Gastrocnemius medialis (tissue), 4 donors: ENCODE measurements around the gene PTPRN2. TPM values are rescaled to one million over a fixed set of nuclear protein-coding genes. Genes with fewer than 3 reads are reported as not detected.

Experiments
- ATAC-seq, 2 donors: fragments of 150-250 bp; one replicate each; pipeline ENCODE4 v1.9.1; 2016
- DNase-seq, 2 donors: peaks; one replicate each; pipeline ENCODE4 v3.0.0-alpha.2; 2019
- H3K27ac ChIP-seq, 4 donors: fragments of 200-600 bp; sonication (generic); 1 replicate in 1 of 4; 2 replicates in 3 of 4; pipeline ENCODE4 v1.5.1; 2016 to 2018; ENCODE audit warnings: mild to moderate bottlenecking in 2 of 4, moderate library complexity in 1 of 4
- H3K27me3 ChIP-seq, 3 donors: fragments of 200-600 bp; sonication (generic) in 2 of 3; 1 replicate in 1 of 3; 2 replicates in 2 of 3; pipeline versions ENCODE4 v1.5.1 to v1.6.0; 2016 to 2019; ENCODE audit warnings: mild to moderate bottlenecking in 1 of 3, moderate library complexity in 1 of 3
- H3K36me3 ChIP-seq, 2 donors: fragments of 200-600 bp; sonication (generic) in 1 of 2; one replicate each; pipeline ENCODE4 v1.5.1; 2017 to 2018
- H3K4me1 ChIP-seq, 2 donors: fragments of 200-600 bp; sonication (generic) in 1 of 2; one replicate each; pipeline ENCODE4 v1.5.1; 2016 to 2017; ENCODE audit warnings: mild to moderate bottlenecking in 2 of 2
- H3K4me3 ChIP-seq, 4 donors: fragments of 200-600 bp; sonication (generic) in 3 of 4; 1 replicate in 1 of 4; 2 replicates in 3 of 4; pipeline ENCODE4 v1.5.1; 2016 to 2019; ENCODE audit warnings: mild to moderate bottlenecking in 2 of 4
- H3K9me3 ChIP-seq, 3 donors: fragments of 200-600 bp; sonication (generic) in 2 of 3; 1 replicate in 1 of 3; 2 replicates in 2 of 3; pipeline ENCODE4 v1.5.1; 2016 to 2019
- POLR2A ChIP-seq, 2 donors: fragments of 450-650 bp; IDR thresholded peaks; one replicate each; pipeline ENCODE4 v1.6.1; 2017; ENCODE audit warnings: antibody characterized with exemption in 2 of 2, mild to moderate bottlenecking in 2 of 2, moderate library complexity in 2 of 2
- in situ Hi-C, 4 donors: fragments of 200-750 bp; cut with MboI; loops; one replicate each; pipeline versions ENCODE4 v1.15.0 to v1.8.0; 2017; ENCODE audit warnings: low sequenced_read_pairs in 4 of 4
- intact Hi-C: fragments of 100-400 bp; cut with DNase I; formaldehyde crosslinking; loops from one replicate; pipeline ENCODE4 v1.15.1; 2023; ENCODE audit warnings: low total_unique reads
- total RNA-seq, 4 donors: library from RNA; depleted of rRNA; stranded (reverse); fragments of >200 nt; gene quantifications; one replicate each; pipeline versions ENCODE4 v1.1.0 to v1.2.3, GENCODE V29; 2016
- TF ChIP-seq, protein P1 (sequence below), 5 experiments: fragments of 450-650 bp in 3 of 5; fragments of 200-600 bp in 2 of 5; sonication (generic) in 2 of 5; IDR thresholded peaks in 4 of 5; conservative IDR thresholded peaks in 1 of 5; 1 replicate in 4 of 5; 2 replicates in 1 of 5; pipeline ENCODE4 v1.5.1; 2016 to 2019; ENCODE audit warnings: antibody characterized with exemption in 5 of 5, mild to moderate bottlenecking in 3 of 5, moderate library complexity in 3 of 5

Gene PTPRN2
- total RNA-seq, 4 donors from 2014 or later = 0.66 to 0.85 (median 0.81) TPM

DNA sequence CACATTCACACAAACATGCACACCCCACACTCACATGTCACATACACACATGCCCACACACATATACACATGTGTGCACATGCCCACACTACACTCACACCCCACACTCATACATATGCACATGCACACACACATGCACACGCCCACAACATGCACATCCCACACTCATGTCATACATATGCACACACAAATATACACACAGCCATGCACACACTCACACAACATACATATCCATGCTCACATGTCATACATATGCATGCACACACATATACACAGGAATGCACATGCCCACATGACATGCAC, 1031.0 kb downstream of the PTPRN2 start:
- in situ Hi-C loops (no loop called here), intact Hi-C loops (no loop called here)
- TF ChIP-seq, protein P1, sequence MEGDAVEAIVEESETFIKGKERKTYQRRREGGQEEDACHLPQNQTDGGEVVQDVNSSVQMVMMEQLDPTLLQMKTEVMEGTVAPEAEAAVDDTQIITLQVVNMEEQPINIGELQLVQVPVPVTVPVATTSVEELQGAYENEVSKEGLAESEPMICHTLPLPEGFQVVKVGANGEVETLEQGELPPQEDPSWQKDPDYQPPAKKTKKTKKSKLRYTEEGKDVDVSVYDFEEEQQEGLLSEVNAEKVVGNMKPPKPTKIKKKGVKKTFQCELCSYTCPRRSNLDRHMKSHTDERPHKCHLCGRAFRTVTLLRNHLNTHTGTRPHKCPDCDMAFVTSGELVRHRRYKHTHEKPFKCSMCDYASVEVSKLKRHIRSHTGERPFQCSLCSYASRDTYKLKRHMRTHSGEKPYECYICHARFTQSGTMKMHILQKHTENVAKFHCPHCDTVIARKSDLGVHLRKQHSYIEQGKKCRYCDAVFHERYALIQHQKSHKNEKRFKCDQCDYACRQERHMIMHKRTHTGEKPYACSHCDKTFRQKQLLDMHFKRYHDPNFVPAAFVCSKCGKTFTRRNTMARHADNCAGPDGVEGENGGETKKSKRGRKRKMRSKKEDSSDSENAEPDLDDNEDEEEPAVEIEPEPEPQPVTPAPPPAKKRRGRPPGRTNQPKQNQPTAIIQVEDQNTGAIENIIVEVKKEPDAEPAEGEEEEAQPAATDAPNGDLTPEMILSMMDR (IDR thresholded peaks at IDR 0.05 in 4 of 5, conservative IDR thresholded peaks at IDR 0.05 in 1 of 5) = no peak
- no peak for TF ChIP-seq POLR2A (IDR thresholded peaks at IDR 0.05)
- Histone ChIP-seq H3K27me3 (no peaks in the 10 kb centered on the region), H3K27ac (no peak overlapping the region), H3K4me1 (no peaks in the 10 kb centered on the region), H3K4me3 (no peak overlapping the region), H3K9me3 (no peaks in the 10 kb centered on the region), H3K36me3 (no peaks in the 10 kb centered on the region)
- no peak for DNase-seq
- ATAC-seq = no peak

GRCh38 chr7:157555944-157556641, 1031.5 kb downstream of the PTPRN2 start:
- H3K27ac ChIP-seq = no peak overlapping the region
- no peak for DNase-seq
- H3K36me3 ChIP-seq = no peaks in the 10 kb centered on the region
- ATAC-seq = no peak
- no peak overlapping the region for H3K4me3 ChIP-seq
- intact Hi-C loops (no loop called here), in situ Hi-C loops (no loop called here)
- no peaks in the 10 kb centered on the region for H3K9me3 ChIP-seq
- no peak for TF ChIP-seq POLR2A (IDR thresholded peaks at IDR 0.05)
- TF ChIP-seq, protein P1 (IDR thresholded peaks at IDR 0.05 in 4 of 5, conservative IDR thresholded peaks at IDR 0.05 in 1 of 5) = no peak
- no peaks in the 10 kb centered on the region for H3K27me3 ChIP-seq
- no peaks in the 10 kb centered on the region for H3K4me1 ChIP-seq

- H3K27me3 ChIP-seq = peaks cover 0 to 4% (median 0%) of the 10 kb centered on the region in 3 donors
- intact Hi-C loops = no loop called here
- H3K36me3 ChIP-seq = no peaks in the 10 kb centered on the region
- ATAC-seq = no peak
- no peak overlapping the region for H3K27ac ChIP-seq
- no peaks in the 10 kb centered on the region for H3K9me3 ChIP-seq
- TF ChIP-seq, protein P1 (IDR thresholded peaks at IDR 0.05 in 4 of 5, conservative IDR thresholded peaks at IDR 0.05 in 1 of 5) = no peak
- no peak for DNase-seq
- in situ Hi-C loops = no loop called here
- no peak overlapping the region for H3K4me3 ChIP-seq
- no peaks in the 10 kb centered on the region for H3K4me1 ChIP-seq
Observed at GRCh38 chr7:157555313-157555712, 1032.3 kb downstream of the PTPRN2 start.

GRCh38 chr7:157554393-157555238, 1033.0 kb downstream of the PTPRN2 start:
- in situ Hi-C loops = no loop called here
- intact Hi-C loops = no loop called here
- ATAC-seq (no peak), DNase-seq (no peak)
- H3K36me3 ChIP-seq = no peaks in the 10 kb centered on the region
- H3K4me3 ChIP-seq = no peak overlapping the region
- no peaks in the 10 kb centered on the region for H3K9me3 ChIP-seq
- H3K27ac ChIP-seq = no peak overlapping the region
- peaks cover 0 to 4% (median 0%) of the 10 kb centered on the region in 3 donors for H3K27me3 ChIP-seq
- H3K4me1 ChIP-seq = no peaks in the 10 kb centered on the region
- TF ChIP-seq, protein P1 (IDR thresholded peaks at IDR 0.05 in 4 of 5, conservative IDR thresholded peaks at IDR 0.05 in 1 of 5) = no peak
- no peak for TF ChIP-seq POLR2A (IDR thresholded peaks at IDR 0.05)
